Ascending aorta (tissue), 2 donors: ENCODE results near the gene TLE1. TPM values are rescaled to one million over a fixed set of nuclear protein-coding genes. Genes with fewer than 3 reads are reported as not detected.
A peak's percentile ranks its signal among the peaks of the same experiment; 100 is the strongest.

Experiments used
- DNase-seq, 2 donors: peaks; one replicate each; pipeline ENCODE4 v3.0.0-alpha.2; 2019; ENCODE audit warnings: low spot score in 2 of 2
- H3K27ac ChIP-seq, 2 donors: fragments of 200-600 bp; sonication (generic); one replicate each; pipeline ENCODE4 v1.5.1; 2016 to 2017; ENCODE audit warnings: mild to moderate bottlenecking in 1 of 2
- H3K27me3 ChIP-seq: fragments of 200-600 bp; sonication (generic); one replicate; pipeline ENCODE4 v1.5.1; 2017
- H3K36me3 ChIP-seq, 2 donors: fragments of 200-600 bp; sonication (generic); one replicate each; pipeline ENCODE4 v1.5.1; 2016
- H3K4me1 ChIP-seq, 2 donors: fragments of 200-600 bp; sonication (generic); one replicate each; pipeline ENCODE4 v1.5.1; 2016 to 2017; ENCODE audit warnings: mild to moderate bottlenecking in 1 of 2
- H3K4me3 ChIP-seq, 2 donors: fragments of 200-600 bp; sonication (generic); one replicate each; pipeline ENCODE4 v1.5.1; 2016 to 2017; ENCODE audit warnings: mild to moderate bottlenecking in 1 of 2
- H3K9me3 ChIP-seq, 2 donors: fragments of 200-600 bp; sonication (generic); one replicate each; pipeline ENCODE4 v1.5.1; 2016
- intact Hi-C: fragments of 100-400 bp; cut with DNase I; formaldehyde crosslinking; loops from one replicate; pipeline ENCODE4 v1.15.1; 2023
- total RNA-seq: library from RNA; depleted of rRNA; stranded (reverse); fragments of >200 nt; gene quantifications from one replicate; pipeline ENCODE4 v1.1.0, GENCODE V29; 2016
- TF ChIP-seq, protein P1 (sequence below), 3 experiments: fragments of 200-600 bp in 2 of 3; fragments of 450-650 bp in 1 of 3; sonication (generic) in 2 of 3; IDR thresholded peaks; one replicate each; pipeline ENCODE4 v1.5.1; 2016 to 2019; ENCODE audit warnings: antibody characterized with exemption in 3 of 3, mild to moderate bottlenecking in 1 of 3, moderate library complexity in 1 of 3

Gene TLE1
- total RNA-seq, 1 donor from 2014 or later, result 58.5 TPM

DNA sequence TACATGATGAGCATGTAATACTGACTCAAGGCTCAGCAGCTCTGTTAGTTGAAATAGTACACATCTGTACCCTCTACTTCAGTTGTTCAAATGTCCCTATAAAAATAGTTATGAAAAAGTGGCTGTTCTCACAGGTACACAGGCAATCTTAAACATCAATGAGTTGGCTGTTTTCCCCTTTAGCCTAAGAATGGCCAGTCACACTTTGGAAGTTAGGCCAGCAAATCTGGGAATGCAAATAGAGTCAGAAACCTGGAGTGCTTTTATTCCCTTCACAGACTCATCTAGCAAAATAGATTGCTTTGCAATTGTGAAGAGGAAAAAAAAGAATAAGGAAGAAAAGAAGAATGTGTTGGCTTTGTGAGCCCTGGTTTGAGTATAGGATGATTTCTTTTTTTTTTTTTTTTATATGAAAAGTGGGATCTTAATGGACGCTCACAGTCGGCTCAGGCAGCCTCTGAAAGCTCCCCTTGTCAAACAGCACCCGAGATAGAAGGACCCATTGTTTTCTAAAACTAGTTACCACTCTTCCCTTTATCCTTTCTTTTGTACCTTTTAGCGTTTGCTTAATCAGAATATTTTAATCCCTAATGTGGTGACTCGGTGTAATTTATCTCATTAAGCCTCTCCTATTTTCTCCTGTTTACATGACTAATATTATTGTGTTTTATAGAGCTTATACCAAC, 27.9 kb upstream of the TLE1 start:
- H3K27me3 ChIP-seq, result no peaks in the 10 kb centered on the region
- intact Hi-C loops, result no loop called here
- H3K9me3 ChIP-seq, result no peaks in the 10 kb centered on the region
- no peak for DNase-seq
- no peak overlapping the region for H3K4me3 ChIP-seq
- H3K36me3 ChIP-seq, result no peaks in the 10 kb centered on the region
- no peaks in the 10 kb centered on the region for H3K4me1 ChIP-seq
- TF ChIP-seq, protein P1, sequence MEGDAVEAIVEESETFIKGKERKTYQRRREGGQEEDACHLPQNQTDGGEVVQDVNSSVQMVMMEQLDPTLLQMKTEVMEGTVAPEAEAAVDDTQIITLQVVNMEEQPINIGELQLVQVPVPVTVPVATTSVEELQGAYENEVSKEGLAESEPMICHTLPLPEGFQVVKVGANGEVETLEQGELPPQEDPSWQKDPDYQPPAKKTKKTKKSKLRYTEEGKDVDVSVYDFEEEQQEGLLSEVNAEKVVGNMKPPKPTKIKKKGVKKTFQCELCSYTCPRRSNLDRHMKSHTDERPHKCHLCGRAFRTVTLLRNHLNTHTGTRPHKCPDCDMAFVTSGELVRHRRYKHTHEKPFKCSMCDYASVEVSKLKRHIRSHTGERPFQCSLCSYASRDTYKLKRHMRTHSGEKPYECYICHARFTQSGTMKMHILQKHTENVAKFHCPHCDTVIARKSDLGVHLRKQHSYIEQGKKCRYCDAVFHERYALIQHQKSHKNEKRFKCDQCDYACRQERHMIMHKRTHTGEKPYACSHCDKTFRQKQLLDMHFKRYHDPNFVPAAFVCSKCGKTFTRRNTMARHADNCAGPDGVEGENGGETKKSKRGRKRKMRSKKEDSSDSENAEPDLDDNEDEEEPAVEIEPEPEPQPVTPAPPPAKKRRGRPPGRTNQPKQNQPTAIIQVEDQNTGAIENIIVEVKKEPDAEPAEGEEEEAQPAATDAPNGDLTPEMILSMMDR (IDR thresholded peaks at IDR 0.05), result no peak
- H3K27ac ChIP-seq, result no peak overlapping the region

- no peaks in the 10 kb centered on the region for H3K4me1 ChIP-seq
- intact Hi-C loops, result no loop called here
- no peak for DNase-seq
- no peaks in the 10 kb centered on the region for H3K36me3 ChIP-seq
- TF ChIP-seq, protein P1 (IDR thresholded peaks at IDR 0.05), result no peak
- H3K4me3 ChIP-seq, result no peak overlapping the region
- no peaks in the 10 kb centered on the region for H3K9me3 ChIP-seq
- H3K27ac ChIP-seq, result no peak overlapping the region
- no peaks in the 10 kb centered on the region for H3K27me3 ChIP-seq
Observed at GRCh38 chr9:81716409-81716808, 27.1 kb upstream of the TLE1 start.

GRCh38 chr9:81705578-81705977, 16.2 kb upstream of the TLE1 start:
- intact Hi-C loops, result no loop called here
- TF ChIP-seq, protein P1 (IDR thresholded peaks at IDR 0.05), result no peak
- Histone ChIP-seq H3K27me3 (no peaks in the 10 kb centered on the region), H3K9me3 (no peaks in the 10 kb centered on the region), H3K4me3 (no peak overlapping the region), H3K36me3 (no peaks in the 10 kb centered on the region), H3K27ac (no peak overlapping the region), H3K4me1 (no peaks in the 10 kb centered on the region)
- no peak for DNase-seq

DNA sequence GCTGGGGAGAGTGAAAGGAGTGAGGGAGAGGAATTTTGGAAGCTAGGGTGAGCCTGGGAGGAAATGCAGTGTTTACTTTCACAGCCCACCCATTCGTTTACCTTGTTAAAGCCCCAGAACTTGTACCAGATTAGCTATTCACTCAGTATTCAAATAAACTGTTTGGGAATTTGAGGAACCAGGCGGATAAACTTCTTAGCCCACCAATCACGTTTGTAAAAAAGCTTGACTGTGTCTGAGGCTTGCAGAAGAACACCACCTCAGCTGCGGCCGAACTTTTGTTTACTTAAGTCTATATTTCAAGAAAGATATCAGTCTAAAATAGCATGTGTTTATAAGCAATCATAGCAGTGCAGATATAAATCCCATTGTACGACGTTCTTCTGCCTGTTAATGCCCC, 5.2 kb upstream of the TLE1 start:
- peaks cover 0 to 4% of the 10 kb centered on the region in 2 donors for H3K4me1 ChIP-seq
- no peaks in the 10 kb centered on the region for H3K36me3 ChIP-seq
- no peaks in the 10 kb centered on the region for H3K9me3 ChIP-seq
- no peak for DNase-seq
- no peaks in the 10 kb centered on the region for H3K27me3 ChIP-seq
- intact Hi-C loops, result loop anchor here (10.0 kb wide), 2 partner anchors 610 to 800 kb away; no protein-coding TSS in a partner anchor
- TF ChIP-seq, protein P1 (IDR thresholded peaks at IDR 0.05), result no peak
- no peak overlapping the region for H3K27ac ChIP-seq
- peak overlapping the region in 1 of 2 donors; percentile 26 for H3K4me3 ChIP-seq

GRCh38 chr9:81693671-81694378, 4.5 kb upstream of the TLE1 start:
- H3K36me3 ChIP-seq, result no peaks in the 10 kb centered on the region
- peaks cover 0 to 4% of the 10 kb centered on the region in 2 donors for H3K4me1 ChIP-seq
- TF ChIP-seq, protein P1 (IDR thresholded peaks at IDR 0.05), result no peak
- no peak overlapping the region for H3K27ac ChIP-seq
- no peaks in the 10 kb centered on the region for H3K27me3 ChIP-seq
- H3K4me3 ChIP-seq, result no peak overlapping the region
- DNase-seq, result no peak
- no peaks in the 10 kb centered on the region for H3K9me3 ChIP-seq
- intact Hi-C loops, result loop anchor here (10.0 kb wide), 2 partner anchors 609 to 801 kb away; no protein-coding TSS in a partner anchor
